Calu3 (cell line): ENCODE measurements around the gene KRTAP20-1. TPM values are rescaled to one million over a fixed set of nuclear protein-coding genes. Genes with fewer than 3 reads are reported as not detected.

ENCODE experiments used
- BruUV-seq: library from RNA; stranded (reverse); fragments of 400-500 nt; replicated peaks from 2 replicates; lab custom pipeline; 2021; lab: Mats Ljungman, UMichigan
- CTCF ChIA-PET: fragments of 300-600 bp; sonication (Branson Sonifier 250); formaldehyde crosslinking; loops from one replicate; lab custom pipeline; 2022; ENCODE audit warnings: antibody characterized with exemption; lab: Charles Lee
- DNase-seq: peaks from one replicate; pipeline ENCODE4 v3.0.0; 2022
- H3K27ac Mint-ChIP-seq: one replicate; pipeline ENCODE4 v1.8.0; 2022; ENCODE audit warnings: mixed read lengths; ENCODE audit not compliant: unreplicated experiment
- H3K27me3 Mint-ChIP-seq: one replicate; pipeline ENCODE4 v1.8.0; 2022; ENCODE audit warnings: mixed read lengths; ENCODE audit not compliant: unreplicated experiment
- H3K36me3 Mint-ChIP-seq: one replicate; pipeline ENCODE4 v1.8.0; 2022; ENCODE audit warnings: mild to moderate bottlenecking, moderate library complexity, mixed read lengths; ENCODE audit not compliant: insufficient read depth, unreplicated experiment
- H3K4me1 Mint-ChIP-seq: one replicate; pipeline ENCODE4 v1.8.0; 2022; ENCODE audit warnings: mild to moderate bottlenecking, low read depth, mixed read lengths; ENCODE audit not compliant: unreplicated experiment
- H3K4me3 Mint-ChIP-seq: one replicate; pipeline ENCODE4 v1.8.0; 2022; ENCODE audit warnings: mild to moderate bottlenecking, low read depth, moderate library complexity, mixed read lengths; ENCODE audit not compliant: unreplicated experiment
- H3K9me3 Mint-ChIP-seq: one replicate; pipeline ENCODE4 v1.8.0; 2022; ENCODE audit warnings: low read depth, mixed read lengths; ENCODE audit not compliant: unreplicated experiment
- CTCF ChIP-seq: fragments of 200-600 bp; IDR thresholded peaks from one replicate; pipeline ENCODE4 v1.8.0; 2022; ENCODE audit warnings: antibody characterized with exemption; ENCODE audit not compliant: unreplicated experiment
- intact Hi-C: fragments of 100-400 bp; cut with micrococcal nuclease; formaldehyde crosslinking; loops from one replicate; pipeline ENCODE4 v1.10.0; 2022; ENCODE audit not compliant: unreplicated experiment
- total RNA-seq: library from RNA; stranded (reverse); gene quantifications from 2 replicates; pipeline ENCODE4 v1.2.3, GENCODE V29; 2022

The KRTAP20-1 gene
- total RNA-seq, 1 experiment from 2014 or later: not detected

GRCh38 chr21:30580132-30580531 lies 36.1 kb upstream of the KRTAP20-1 start:
- no peaks in the 10 kb centered on the region for H3K36me3 Mint-ChIP-seq
- intact Hi-C loops: no loop called here
- no peaks in the 10 kb centered on the region for H3K27me3 Mint-ChIP-seq
- H3K4me3 Mint-ChIP-seq: no peak overlapping the region
- H3K27ac Mint-ChIP-seq: no peak overlapping the region
- DNase-seq: no peak
- no peaks in the 10 kb centered on the region for H3K4me1 Mint-ChIP-seq
- TF ChIP-seq CTCF: no peak
- H3K9me3 Mint-ChIP-seq: peaks cover 4% of the 10 kb centered on the region
- CTCF ChIA-PET: no interaction called here
- BruUV-seq: no TSS peak

GRCh38 chr21:30582870-30583269 lies 33.4 kb upstream of the KRTAP20-1 start:
- Mint-ChIP-seq H3K36me3 (no peaks in the 10 kb centered on the region), H3K4me1 (no peaks in the 10 kb centered on the region), H3K27ac (no peak overlapping the region), H3K4me3 (no peak overlapping the region), H3K27me3 (no peaks in the 10 kb centered on the region), H3K9me3 (peaks cover 4% of the 10 kb centered on the region)
- TF ChIP-seq CTCF: no peak
- CTCF ChIA-PET: no interaction called here
- DNase-seq: no peak
- no TSS peak for BruUV-seq
- intact Hi-C loops: no loop called here

- no peak for DNase-seq
- intact Hi-C loops: no loop called here
- TF ChIP-seq CTCF: no peak
- Mint-ChIP-seq H3K9me3 (peaks cover 4% of the 10 kb centered on the region), H3K4me1 (no peaks in the 10 kb centered on the region), H3K27ac (no peak within 1 kb of the TSS), H3K4me3 (no peak within 1 kb of the TSS), H3K27me3 (no peaks in the 10 kb centered on the region), H3K36me3 (no peaks in the 10 kb centered on the region)
- no TSS peak for BruUV-seq
- CTCF ChIA-PET: no interaction called here
These were observed 25.9 kb upstream of the KRTAP20-1 start, which contains the start of gene KRTAP22-2 for GRCh38 chr21:30590297-30590696. Gene KRTAP22-2 (minus strand): TSS chr21:30590397.

- no peak within 1 kb of the TSS for H3K4me3 Mint-ChIP-seq
- H3K27ac Mint-ChIP-seq: no peak within 1 kb of the TSS
- no TSS peak for BruUV-seq
- TF ChIP-seq CTCF: no peak
- no peaks in the 10 kb centered on the region for H3K4me1 Mint-ChIP-seq
- no peaks in the 10 kb centered on the region for H3K27me3 Mint-ChIP-seq
- CTCF ChIA-PET: no interaction called here
- H3K9me3 Mint-ChIP-seq: peaks cover 4% of the 10 kb centered on the region
- no peak for DNase-seq
- H3K36me3 Mint-ChIP-seq: no peaks in the 10 kb centered on the region
- intact Hi-C loops: no loop called here
These were observed 24.1 kb upstream of the KRTAP20-1 start, which contains the start of gene KRTAP6-3 for GRCh38 chr21:30592140-30592539. Gene KRTAP6-3 (plus strand): TSS chr21:30592440. CDS start chr21:30592446, 6 bp downstream.
